Central memory CD8-positive, alpha-beta T cell (primary cell): ENCODE data around the gene NREP.

Experiments
- ATAC-seq: fragments of 150-1000 bp; cut with Tn5 transposase; replicated peaks from 2 replicates; pipeline ENCODE4 v1.10.0; 2022; ENCODE audit warnings: mild to moderate bottlenecking, moderate FRiP score, moderate number of reproducible peaks; ENCODE audit not compliant: poor library complexity, severe bottlenecking; ENCODE audit errors: extremely low read depth
- DNase-seq, 2 donors: peaks; one replicate each; pipeline ENCODE4 v3.0.0; 2021; ENCODE audit warnings: low spot score in 2 of 2
- H3K27ac Mint-ChIP-seq: one replicate; pipeline ENCODE4 v1.8.0; 2022; ENCODE audit warnings: low read depth, mild to moderate bottlenecking, moderate library complexity, mixed read lengths
- H3K27me3 Mint-ChIP-seq: one replicate; pipeline ENCODE4 v1.8.0; 2022; ENCODE audit warnings: mixed read lengths
- H3K36me3 Mint-ChIP-seq: one replicate; pipeline ENCODE4 v1.8.0; 2022; ENCODE audit warnings: mild to moderate bottlenecking, moderate library complexity, mixed read lengths; ENCODE audit not compliant: insufficient read depth
- H3K4me1 Mint-ChIP-seq: one replicate; pipeline ENCODE4 v1.8.0; 2022; ENCODE audit warnings: mixed read lengths
- H3K4me3 Mint-ChIP-seq: one replicate; pipeline ENCODE4 v1.8.0; 2022; ENCODE audit warnings: mild to moderate bottlenecking, moderate library complexity, mixed read lengths
- H3K9me3 Mint-ChIP-seq: one replicate; pipeline ENCODE4 v1.8.0; 2022; ENCODE audit warnings: mixed read lengths

Gene NREP

GRCh38 chr5:111757355-111758283 lies 625 bp upstream of the NREP start:
- peaks cover 12% of the 10 kb centered on the region for H3K4me1 Mint-ChIP-seq
- ATAC-seq (peak; percentile 69), DNase-seq (peak; percentile 45 to 49)
- no peaks in the 10 kb centered on the region for H3K9me3 Mint-ChIP-seq
- H3K27me3 Mint-ChIP-seq: peaks cover 50% of the 10 kb centered on the region
- no peak overlapping the region for H3K27ac Mint-ChIP-seq
- H3K4me3 Mint-ChIP-seq: peak overlapping the region; percentile 76
- peaks cover 4% of the 10 kb centered on the region for H3K36me3 Mint-ChIP-seq

GRCh38 chr5:111755942-111756381 lies 1.0 kb downstream of the NREP start:
- no peak overlapping the region for H3K4me3 Mint-ChIP-seq
- peaks cover 12% of the 10 kb centered on the region for H3K4me1 Mint-ChIP-seq
- no peak overlapping the region for H3K27ac Mint-ChIP-seq
- DNase-seq (no peak), ATAC-seq (no peak)
- H3K27me3 Mint-ChIP-seq: peaks cover 40% of the 10 kb centered on the region
- H3K36me3 Mint-ChIP-seq: peaks cover 4% of the 10 kb centered on the region
- H3K9me3 Mint-ChIP-seq: no peaks in the 10 kb centered on the region

GRCh38 chr5:111755345-111755941 lies 1.6 kb downstream of the NREP start:
- DNase-seq: no peak
- H3K9me3 Mint-ChIP-seq: no peaks in the 10 kb centered on the region
- peaks cover 40% of the 10 kb centered on the region for H3K27me3 Mint-ChIP-seq
- peaks cover 4% of the 10 kb centered on the region for H3K36me3 Mint-ChIP-seq
- peaks cover 12% of the 10 kb centered on the region for H3K4me1 Mint-ChIP-seq
- H3K27ac Mint-ChIP-seq: no peak overlapping the region
- no peak overlapping the region for H3K4me3 Mint-ChIP-seq
- ATAC-seq: no peak

GRCh38 chr5:111753884-111754589 lies 3.0 kb downstream of the NREP start:
- H3K4me3 Mint-ChIP-seq: no peak overlapping the region
- H3K36me3 Mint-ChIP-seq: peaks cover 4% of the 10 kb centered on the region
- no peak overlapping the region for H3K27ac Mint-ChIP-seq
- ATAC-seq (no peak), DNase-seq (no peak)
- peaks cover 32% of the 10 kb centered on the region for H3K27me3 Mint-ChIP-seq
- H3K4me1 Mint-ChIP-seq: peaks cover 12% of the 10 kb centered on the region
- H3K9me3 Mint-ChIP-seq: no peaks in the 10 kb centered on the region

- no peak overlapping the region for H3K27ac Mint-ChIP-seq
- H3K4me1 Mint-ChIP-seq: peaks cover 6% of the 10 kb centered on the region
- H3K36me3 Mint-ChIP-seq: peaks cover 4% of the 10 kb centered on the region
- ATAC-seq: no peak
- no peak for DNase-seq
- peaks cover 21% of the 10 kb centered on the region for H3K27me3 Mint-ChIP-seq
- H3K9me3 Mint-ChIP-seq: no peaks in the 10 kb centered on the region
- no peak overlapping the region for H3K4me3 Mint-ChIP-seq
Measured at GRCh38 chr5:111752426-111752965, 4.5 kb downstream of the NREP start.

GRCh38 chr5:111749303-111750026 lies 7.5 kb downstream of the NREP start:
- no peaks in the 10 kb centered on the region for H3K4me1 Mint-ChIP-seq
- no peaks in the 10 kb centered on the region for H3K9me3 Mint-ChIP-seq
- peaks cover 2% of the 10 kb centered on the region for H3K36me3 Mint-ChIP-seq
- DNase-seq (no peak), ATAC-seq (no peak)
- H3K27me3 Mint-ChIP-seq: peaks cover 9% of the 10 kb centered on the region
- H3K27ac Mint-ChIP-seq: no peak overlapping the region
- no peak overlapping the region for H3K4me3 Mint-ChIP-seq

GRCh38 chr5:111748304-111748763 lies 8.7 kb downstream of the NREP start:
- Mint-ChIP-seq H3K4me1 (no peaks in the 10 kb centered on the region), H3K27ac (no peak overlapping the region), H3K9me3 (no peaks in the 10 kb centered on the region), H3K36me3 (peaks cover 2% of the 10 kb centered on the region), H3K27me3 (peaks cover 9% of the 10 kb centered on the region), H3K4me3 (no peak overlapping the region)
- ATAC-seq: no peak
- DNase-seq: no peak

GRCh38 chr5:111747337-111747736 lies 9.7 kb downstream of the NREP start:
- Mint-ChIP-seq H3K27me3 (no peaks in the 10 kb centered on the region), H3K9me3 (no peaks in the 10 kb centered on the region), H3K27ac (no peak overlapping the region), H3K4me3 (no peak overlapping the region), H3K4me1 (no peaks in the 10 kb centered on the region), H3K36me3 (peaks cover 2% of the 10 kb centered on the region)
- no peak for DNase-seq
- no peak for ATAC-seq

- ATAC-seq: no peak
- peaks cover 2% of the 10 kb centered on the region for H3K36me3 Mint-ChIP-seq
Measured at GRCh38 chr5:111746791-111747190, 10.2 kb downstream of the NREP start.

GRCh38 chr5:111745075-111745739 lies 11.8 kb downstream of the NREP start:
- no peaks in the 10 kb centered on the region for H3K9me3 Mint-ChIP-seq
- H3K27me3 Mint-ChIP-seq: no peaks in the 10 kb centered on the region
- H3K4me3 Mint-ChIP-seq: no peak overlapping the region
- no peak overlapping the region for H3K27ac Mint-ChIP-seq
- no peak for DNase-seq
- peaks cover 2% of the 10 kb centered on the region for H3K36me3 Mint-ChIP-seq
- H3K4me1 Mint-ChIP-seq: no peaks in the 10 kb centered on the region
- ATAC-seq: no peak

More at GRCh38 chr5:111746791-111747190, 10.2 kb downstream of the NREP start:
- Mint-ChIP-seq H3K27ac (no peak overlapping the region), H3K9me3 (no peaks in the 10 kb centered on the region), H3K4me1 (no peaks in the 10 kb centered on the region), H3K4me3 (no peak overlapping the region), H3K27me3 (no peaks in the 10 kb centered on the region)
- DNase-seq: no peak

- Mint-ChIP-seq H3K4me3 (no peak overlapping the region), H3K36me3 (peaks cover 2% of the 10 kb centered on the region), H3K27ac (no peak overlapping the region), H3K27me3 (no peaks in the 10 kb centered on the region), H3K9me3 (no peaks in the 10 kb centered on the region), H3K4me1 (no peaks in the 10 kb centered on the region)
- no peak for ATAC-seq
- no peak for DNase-seq
Measured at GRCh38 chr5:111744455-111744854, 12.5 kb downstream of the NREP start.
